Fibroblast of villous mesenchyme (primary cell): ENCODE data around the gene JCHAIN. TPM values are rescaled to one million over a fixed set of nuclear protein-coding genes. Genes with fewer than 3 reads are reported as not detected.
"Not testable (repeated sequence)": the region's sequence is repeated elsewhere in the genome, so short reads cannot be mapped to it uniquely, and the experiment has no call there.

Experiments
- DNase-seq: peaks from one replicate; pipeline ENCODE4 v3.0.0-alpha.2; 2010; ENCODE audit warnings: low read depth
- H3K4me3 ChIP-seq: 2 replicates; pipeline ENCODE4 v1.5.1; 2011; ENCODE audit warnings: low read depth, mild to moderate bottlenecking, low read length
- total RNA-seq: library from RNA; depleted of rRNA; stranded (reverse); fragments of >200 nt; gene quantifications from 2 replicates; pipeline ENCODE4 v1.2.3, GENCODE V29; 2012
- TF ChIP-seq, protein P1 (sequence below): IDR thresholded peaks from 2 replicates; pipeline ENCODE4 v1.5.1; 2012; ENCODE audit warnings: low read depth, mild to moderate bottlenecking, low read length; ENCODE audit not compliant: insufficient read depth

Gene JCHAIN
- total RNA-seq, 1 donor, result 2.6 TPM

DNA sequence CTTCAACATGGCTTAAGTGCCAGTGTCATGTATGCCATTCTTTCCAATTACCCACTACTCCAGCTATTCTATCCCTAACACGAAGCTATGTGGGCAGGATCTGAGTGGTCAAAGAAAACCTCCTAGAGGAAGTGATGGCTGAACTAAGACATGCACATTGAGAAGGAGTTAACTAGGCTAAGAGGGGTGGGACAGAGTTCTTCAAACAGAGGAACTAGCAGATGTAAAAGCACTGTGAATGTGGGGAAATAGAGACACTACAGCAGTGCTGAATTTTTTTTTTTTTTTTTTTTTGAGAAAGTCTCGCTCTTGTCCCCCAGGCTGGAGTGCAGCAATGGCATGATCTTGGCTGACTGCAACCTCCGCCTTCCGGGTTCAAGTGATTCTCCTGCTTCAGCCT, 6.2 kb downstream of the JCHAIN start:
- TF ChIP-seq, protein P1, sequence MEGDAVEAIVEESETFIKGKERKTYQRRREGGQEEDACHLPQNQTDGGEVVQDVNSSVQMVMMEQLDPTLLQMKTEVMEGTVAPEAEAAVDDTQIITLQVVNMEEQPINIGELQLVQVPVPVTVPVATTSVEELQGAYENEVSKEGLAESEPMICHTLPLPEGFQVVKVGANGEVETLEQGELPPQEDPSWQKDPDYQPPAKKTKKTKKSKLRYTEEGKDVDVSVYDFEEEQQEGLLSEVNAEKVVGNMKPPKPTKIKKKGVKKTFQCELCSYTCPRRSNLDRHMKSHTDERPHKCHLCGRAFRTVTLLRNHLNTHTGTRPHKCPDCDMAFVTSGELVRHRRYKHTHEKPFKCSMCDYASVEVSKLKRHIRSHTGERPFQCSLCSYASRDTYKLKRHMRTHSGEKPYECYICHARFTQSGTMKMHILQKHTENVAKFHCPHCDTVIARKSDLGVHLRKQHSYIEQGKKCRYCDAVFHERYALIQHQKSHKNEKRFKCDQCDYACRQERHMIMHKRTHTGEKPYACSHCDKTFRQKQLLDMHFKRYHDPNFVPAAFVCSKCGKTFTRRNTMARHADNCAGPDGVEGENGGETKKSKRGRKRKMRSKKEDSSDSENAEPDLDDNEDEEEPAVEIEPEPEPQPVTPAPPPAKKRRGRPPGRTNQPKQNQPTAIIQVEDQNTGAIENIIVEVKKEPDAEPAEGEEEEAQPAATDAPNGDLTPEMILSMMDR, result no peak
- no peak overlapping the region for H3K4me3 ChIP-seq

DNA sequence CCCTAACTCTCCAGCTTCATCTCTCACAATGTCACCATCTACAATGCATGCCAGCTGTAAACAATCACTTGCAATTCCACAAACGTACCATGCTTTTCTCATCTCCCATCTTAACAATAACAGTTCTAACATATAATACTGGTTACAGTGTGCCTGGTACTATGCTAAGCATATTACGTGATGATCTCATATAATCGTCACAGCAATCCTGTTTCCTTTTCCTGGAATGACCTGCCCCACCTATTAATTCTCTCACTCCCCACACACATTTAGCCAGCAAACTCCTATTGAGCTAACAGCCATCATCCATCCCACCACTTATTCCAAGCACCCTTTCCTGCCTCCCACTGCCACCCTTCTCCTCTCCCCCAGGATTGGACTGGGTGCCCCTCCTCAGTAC, 7.9 kb downstream of the JCHAIN start:
- no peak overlapping the region for H3K4me3 ChIP-seq
- no peak for DNase-seq
- TF ChIP-seq, protein P1, result no peak

More for the DNA sequence above, 6.2 kb downstream of the JCHAIN start:
- DNase-seq, result no peak

DNA sequence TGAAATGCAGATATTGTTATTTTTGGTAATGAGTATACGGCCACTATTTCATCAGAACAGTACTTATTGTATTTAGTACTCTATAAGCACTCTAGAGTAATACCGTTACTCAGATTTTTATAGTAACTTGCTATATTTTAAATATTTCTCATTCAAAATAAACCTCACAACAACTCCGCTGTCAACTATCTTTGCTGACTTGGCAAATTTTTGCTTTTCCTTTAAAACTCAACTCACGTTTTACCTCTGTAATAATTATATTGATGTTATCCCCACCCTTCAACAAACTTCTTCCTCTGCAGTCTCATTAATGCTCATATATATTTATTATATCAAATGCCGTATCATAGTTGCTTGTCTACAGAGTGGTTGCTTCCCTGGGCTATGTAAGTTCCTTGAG, 9.0 kb downstream of the JCHAIN start:
- DNase-seq, result no peak

DNA sequence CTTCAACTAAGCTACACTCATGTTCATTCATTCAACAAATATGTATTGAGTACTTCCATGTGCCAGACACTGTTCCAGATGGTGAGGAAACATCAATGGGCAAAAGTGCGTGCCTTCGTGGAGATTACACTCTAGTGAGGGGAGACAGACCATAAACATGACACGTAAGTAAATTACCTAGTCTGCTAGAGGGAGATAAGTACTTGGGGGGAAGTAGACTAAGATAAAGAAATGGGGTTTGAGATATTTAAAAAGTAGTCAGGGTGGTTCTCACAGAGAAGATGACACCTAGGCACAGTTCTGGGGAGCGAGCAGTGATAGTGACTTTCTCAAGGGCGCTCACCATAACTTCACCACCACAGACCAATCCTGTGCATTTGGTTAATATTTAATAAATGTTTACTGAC, 11.7 kb downstream of the JCHAIN start:
- H3K4me3 ChIP-seq, result no peak overlapping the region
- TF ChIP-seq, protein P1, result no peak
- peak; percentile 81 for DNase-seq

More for the DNA sequence above, 9.0 kb downstream of the JCHAIN start:
- TF ChIP-seq, protein P1, result no peak
- no peak overlapping the region for H3K4me3 ChIP-seq

DNA sequence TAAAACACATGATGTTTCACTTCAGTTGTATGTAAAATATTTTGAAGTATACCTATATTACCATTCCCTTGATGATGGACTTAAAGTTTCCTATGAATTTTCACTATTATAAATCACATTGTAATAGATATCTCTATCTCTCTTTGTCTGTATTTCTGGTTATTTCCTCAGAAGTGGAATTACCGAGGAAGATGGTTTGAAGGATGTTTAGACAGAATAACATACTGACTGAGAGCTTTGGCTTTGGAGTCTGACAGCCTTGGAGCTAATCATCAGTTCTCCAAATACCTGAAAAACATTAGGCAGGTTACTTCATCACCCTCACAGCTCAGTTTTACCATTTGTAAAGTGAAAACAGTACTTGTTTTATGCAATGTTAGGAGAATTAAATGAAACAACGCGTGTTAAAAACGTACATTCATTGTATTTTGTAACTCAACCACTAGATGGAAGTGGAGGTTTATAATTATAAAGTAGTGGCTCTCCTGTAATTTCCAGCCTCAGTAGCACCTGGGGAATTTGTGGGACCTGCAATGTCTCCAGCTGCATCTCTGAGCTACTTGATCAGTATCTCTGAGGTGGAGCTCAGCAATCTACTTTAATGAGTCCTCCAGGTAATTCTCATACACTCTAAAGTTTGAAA, 14.3 kb downstream of the JCHAIN start:
- peak; percentile 55 for DNase-seq
- H3K4me3 ChIP-seq, result peak overlapping the region; percentile 39
- TF ChIP-seq, protein P1, result peak; percentile 51

DNA sequence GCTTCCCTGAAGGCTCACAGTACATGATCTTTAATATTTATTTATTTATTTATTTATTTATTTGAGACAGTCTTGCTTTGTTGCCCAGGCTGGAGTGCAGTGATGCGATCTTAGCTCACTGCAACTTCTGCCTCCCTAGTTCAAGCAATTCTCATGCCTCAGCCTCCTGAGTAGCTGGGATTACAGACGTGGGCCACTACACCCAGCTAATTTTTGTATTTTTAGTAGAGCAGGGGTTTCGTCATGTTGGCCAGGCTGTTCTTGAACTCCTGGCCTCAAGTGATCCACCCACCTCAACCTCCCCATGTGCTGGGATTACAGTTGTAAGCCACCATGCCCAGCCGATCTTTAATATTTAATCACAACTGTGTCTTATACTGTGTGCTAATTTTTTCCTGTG, 15.6 kb downstream of the JCHAIN start:
- not testable (repeated sequence) for H3K4me3 ChIP-seq, DNase-seq

DNA sequence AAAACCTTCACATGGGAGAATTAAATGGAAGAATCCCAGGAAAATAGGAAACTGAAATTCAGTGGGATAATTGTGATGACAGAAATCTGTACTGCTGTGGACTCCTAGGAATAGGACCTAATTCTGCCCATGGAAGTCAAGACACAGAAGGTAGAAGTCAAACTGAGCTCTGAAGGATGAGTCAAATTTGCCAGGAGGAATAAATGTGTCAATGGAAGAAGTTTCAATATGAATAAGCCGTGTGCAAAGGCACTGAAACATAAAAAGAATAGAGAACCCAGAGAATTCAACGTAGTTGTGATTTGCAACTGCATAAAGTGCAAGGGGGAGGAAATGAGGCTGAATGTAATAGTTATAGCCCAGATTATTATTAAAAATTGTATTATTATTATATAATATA, 26.1 kb downstream of the JCHAIN start:
- DNase-seq, result no peak
- no peak overlapping the region for H3K4me3 ChIP-seq
- TF ChIP-seq, protein P1, result no peak
